GM20431 (cell line): Measurements from ENCODE around the gene TUBB.

Experiments
- in situ Hi-C: fragments of 300-500 bp; cut with MseI, MboI; formaldehyde crosslinking; loops from one replicate; pipeline ENCODE4 v1.15.0; 2020; ENCODE audit warnings: low sequenced_read_pairs; ENCODE audit not compliant: unreplicated experiment

TUBB gene

DNA sequence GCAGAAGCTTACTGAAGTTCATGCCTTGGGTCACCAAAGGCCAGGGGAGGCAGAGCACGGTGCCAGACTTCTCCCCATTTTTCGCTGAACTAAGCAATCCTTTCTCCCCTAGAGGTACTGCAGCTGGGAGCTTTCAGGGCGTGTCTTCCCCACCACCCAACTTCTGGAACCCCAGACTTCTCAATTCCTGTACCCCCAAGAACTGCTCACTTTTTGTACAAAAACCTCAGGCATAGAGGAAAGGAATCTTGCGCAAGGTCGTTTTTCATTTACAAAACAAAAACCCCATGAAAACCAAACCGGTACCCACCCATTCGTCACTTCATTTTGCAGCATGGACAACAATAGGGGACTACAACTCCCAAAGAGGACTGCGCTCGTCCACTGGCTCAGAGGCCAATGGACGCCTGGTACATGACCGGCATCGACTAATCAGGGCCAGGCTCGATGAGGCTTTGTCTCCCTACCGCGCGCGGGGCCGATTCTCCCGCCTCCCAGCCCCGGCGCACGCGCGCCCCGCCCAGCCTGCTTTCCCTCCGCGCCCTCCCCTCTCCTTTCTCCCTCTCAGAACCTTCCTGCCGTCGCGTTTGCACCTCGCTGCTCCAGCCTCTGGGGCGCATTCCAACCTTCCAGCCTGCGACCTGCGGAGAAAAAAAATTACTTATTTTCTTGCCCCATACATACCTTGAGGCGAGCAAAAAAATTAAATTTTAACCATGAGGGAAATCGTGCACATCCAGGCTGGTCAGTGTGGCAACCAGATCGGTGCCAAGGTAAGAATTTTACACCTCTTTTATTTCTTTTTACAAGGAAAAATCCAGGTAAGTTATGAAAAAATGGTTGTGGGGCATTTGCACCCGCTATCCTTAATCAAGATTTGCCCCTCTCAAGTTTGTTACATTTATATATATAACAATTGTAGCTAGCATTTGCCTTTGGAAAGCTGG is at the start of gene TUBB:
TUBB (plus strand) TSS at position 562 of the 947 bp plus-strand sequence; CDS start at position 717, 155 bp downstream.
- in situ Hi-C loops, result no loop called here

DNA sequence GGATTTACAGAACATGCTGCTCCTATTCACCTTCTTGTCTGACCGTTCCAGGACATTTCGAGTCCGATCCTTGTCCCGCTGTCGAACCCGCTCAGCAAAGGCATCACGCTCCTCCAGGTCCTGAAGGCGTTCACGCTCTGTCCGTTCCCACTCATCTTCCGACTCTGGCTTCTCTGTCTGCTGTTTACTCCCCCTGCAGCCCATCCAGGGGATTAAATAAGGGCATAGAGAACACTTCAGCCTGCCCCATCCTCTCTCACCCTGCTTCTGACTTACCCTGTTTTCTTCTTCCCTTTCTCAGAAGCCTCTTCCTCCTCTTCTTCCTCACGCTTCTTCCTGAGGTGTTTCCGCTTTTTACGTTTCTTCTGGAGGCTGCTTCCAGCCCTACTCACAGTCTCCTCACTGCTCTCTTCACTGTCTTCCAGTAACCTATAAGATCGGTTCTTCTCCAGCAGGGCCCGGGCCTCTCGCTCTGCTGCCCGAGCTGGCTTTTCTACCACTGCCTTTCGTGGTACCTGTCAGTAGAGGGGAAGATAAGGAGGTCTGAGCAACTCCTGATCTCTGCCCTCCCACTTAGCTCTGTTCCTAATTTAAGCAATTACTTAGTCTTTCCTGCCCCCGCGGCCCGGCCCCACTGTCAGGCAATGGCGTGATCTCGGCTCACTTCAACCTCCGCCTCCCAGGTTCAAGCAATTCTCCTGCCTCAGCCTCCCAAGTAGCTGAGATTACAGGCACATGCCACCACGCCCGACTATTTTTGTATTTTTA is 49.2 kb upstream of the TUBB start:
- in situ Hi-C loops, result no loop called here

DNA sequence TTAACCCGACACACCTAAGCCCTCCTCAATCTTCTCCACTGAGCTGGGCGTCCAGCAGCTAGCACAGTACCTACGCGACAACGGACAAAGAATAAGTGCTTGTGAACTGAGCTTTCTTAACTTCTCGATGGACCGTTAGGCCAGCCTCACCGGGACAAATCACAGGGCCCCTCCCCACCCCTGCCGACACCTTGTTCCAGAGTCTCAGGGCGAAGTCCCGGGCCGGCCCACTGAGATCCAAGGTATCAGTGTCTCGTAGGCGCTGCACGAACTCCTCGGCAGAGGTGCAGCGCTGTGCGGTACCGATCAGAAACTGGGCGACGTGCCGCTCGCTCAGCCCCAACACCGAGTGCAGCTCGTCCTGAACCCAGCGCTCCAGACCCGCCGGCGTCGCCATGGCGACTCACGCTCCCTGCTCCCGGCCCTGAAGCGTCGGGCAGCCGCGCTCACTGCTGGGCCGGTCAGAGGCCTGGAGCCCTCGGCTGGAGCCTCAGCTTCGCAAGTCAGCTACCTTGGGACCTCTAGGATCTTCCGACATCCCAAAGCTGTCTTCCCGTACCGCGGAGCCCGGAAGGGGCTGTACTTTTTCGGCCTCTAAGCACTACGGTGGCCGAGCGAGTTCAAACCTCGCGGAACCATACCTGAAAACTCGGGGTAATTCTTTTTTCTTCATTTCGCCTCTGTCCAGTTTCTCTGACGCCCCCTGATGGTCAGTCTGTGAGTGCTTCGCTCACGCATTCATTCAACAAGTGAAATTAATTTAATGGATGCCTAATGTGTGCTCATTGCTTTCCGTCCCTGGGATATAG is 47.5 kb upstream of the TUBB start, which contains the start of gene DHX16:
DHX16 (minus strand) TSS at position 562 of the 809 bp plus-strand sequence; CDS start at position 397, 165 bp downstream.
- in situ Hi-C loops, result no loop called here

DNA sequence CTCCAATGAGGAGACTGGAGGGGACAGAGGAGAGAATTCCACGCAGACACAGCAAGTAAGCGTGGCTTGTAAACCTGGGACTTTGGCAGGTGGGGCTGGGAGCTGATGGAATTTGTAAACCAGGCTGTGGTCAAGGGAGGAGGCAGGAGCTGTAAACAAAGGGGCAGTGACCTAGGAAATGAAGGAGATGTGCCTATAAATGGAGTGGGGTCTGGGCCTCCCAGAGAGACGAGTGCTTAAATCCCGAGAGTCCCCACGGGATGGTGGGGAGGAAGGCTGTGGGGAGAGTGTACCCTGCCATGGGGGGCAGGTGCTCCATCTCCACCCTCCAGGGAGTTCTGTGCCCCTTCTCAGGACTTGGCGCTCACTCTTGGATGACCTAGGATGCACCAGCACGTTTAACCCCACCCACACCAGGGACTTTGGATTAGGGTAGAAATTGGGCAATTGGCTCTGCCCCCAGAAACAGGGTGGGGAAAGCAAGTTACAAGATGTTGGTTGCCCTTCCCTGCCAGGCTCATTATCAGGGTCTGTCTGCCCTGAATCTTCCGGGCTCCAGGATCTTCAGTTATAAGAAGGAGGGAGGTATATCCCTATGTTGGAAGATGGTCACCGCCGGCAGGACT is 43.4 kb upstream of the TUBB start:
- in situ Hi-C loops, result loop anchor here (5.0 kb wide), 1 partner anchor 51 kb away; no protein-coding TSS in a partner anchor

DNA sequence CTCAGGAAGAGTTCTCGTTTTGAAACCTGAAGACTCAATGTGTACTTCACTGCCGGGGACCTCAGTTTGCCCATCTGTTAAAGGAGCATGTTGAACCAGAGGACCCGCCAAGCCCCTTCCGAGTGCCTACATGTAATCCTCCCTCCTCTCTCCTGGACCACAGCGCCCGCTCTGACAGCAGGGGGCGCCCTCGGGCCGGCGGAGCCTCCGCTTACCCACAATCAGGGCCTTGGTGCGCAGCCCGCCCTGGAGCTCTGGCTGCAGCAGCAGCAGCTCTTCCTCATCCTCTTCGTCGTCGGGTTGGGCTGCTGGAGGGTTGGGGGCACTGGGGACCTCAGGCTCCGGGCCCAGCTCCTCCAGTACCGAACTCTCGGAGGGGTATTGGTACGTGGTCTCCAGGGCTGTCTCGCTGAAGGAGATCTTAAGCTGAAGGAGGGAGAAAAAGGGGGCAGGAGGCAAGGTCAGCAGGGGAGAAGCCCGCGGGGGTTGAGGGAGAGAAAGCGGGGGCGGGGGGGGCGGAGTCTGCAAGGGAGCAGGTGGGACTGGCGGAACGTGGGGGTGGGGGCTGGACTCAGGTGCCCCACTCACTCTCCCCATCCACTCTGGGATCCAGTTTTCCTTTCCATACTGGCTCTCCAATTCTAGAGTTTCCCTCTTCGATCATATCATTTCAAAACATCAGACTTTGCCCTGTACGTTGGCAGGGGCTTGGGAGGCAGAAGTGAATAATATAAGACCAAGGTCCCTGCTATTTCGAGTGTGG is 41.0 kb upstream of the TUBB start:
- in situ Hi-C loops, result loop anchor here (5.0 kb wide), 1 partner anchor 48 kb away; no protein-coding TSS in a partner anchor

DNA sequence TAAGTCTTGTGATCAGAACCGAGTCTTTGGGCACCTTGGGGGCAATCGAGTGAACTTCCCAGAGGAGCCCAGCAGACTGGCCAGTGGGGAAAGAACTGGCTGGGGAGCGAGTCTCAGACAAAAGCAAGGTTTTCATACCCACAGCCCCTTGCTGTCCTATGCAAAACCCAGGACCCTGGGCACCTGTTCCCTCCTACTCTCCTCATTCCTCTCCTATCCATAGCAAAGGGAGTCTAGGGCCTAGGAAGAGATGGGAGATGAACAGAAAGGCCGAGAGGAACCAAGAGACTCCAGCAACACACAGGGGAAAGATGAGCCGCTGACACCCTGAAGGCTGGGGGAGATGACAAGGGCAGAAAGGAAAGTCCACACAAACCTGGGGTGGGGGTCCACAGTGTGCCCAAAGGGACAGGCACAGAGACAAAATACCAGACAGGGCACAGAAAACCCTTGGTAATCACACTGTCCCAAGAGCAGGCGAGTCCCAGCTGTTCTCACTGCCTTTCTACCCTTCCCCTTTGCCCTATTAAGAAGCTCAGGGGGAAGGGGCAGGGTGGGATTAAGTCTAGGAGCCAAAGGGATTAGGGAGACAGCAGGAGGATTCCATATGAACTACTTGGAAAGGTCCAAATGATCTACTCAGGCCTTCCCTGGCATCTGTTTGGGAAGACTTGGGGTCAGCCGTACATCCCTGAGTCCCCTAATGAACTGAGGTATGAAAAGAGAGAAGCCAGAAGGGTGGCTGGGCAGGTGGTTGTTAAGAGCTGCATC is 40.2 kb upstream of the TUBB start:
- in situ Hi-C loops, result loop anchor here (5.0 kb wide), 1 partner anchor 47 kb away; no protein-coding TSS in a partner anchor

DNA sequence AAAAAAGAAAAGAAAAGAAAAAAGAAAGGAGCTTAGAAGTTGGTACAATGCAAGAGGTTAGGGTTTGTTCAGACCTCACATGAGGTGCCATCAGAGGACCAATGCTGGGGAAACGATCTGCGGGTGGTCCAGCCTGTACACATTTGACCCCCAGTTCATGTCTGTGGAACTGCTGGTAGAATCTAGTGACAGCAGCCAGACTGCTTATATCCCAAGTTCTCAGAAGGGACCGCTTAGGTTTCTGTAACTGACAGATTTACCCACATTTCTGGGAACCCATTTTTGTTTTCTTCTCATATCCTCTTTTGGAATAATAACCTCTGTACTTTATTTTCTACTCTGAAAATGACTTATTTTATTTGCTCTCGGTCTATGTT is 38.4 kb upstream of the TUBB start:
- in situ Hi-C loops, result no loop called here

DNA sequence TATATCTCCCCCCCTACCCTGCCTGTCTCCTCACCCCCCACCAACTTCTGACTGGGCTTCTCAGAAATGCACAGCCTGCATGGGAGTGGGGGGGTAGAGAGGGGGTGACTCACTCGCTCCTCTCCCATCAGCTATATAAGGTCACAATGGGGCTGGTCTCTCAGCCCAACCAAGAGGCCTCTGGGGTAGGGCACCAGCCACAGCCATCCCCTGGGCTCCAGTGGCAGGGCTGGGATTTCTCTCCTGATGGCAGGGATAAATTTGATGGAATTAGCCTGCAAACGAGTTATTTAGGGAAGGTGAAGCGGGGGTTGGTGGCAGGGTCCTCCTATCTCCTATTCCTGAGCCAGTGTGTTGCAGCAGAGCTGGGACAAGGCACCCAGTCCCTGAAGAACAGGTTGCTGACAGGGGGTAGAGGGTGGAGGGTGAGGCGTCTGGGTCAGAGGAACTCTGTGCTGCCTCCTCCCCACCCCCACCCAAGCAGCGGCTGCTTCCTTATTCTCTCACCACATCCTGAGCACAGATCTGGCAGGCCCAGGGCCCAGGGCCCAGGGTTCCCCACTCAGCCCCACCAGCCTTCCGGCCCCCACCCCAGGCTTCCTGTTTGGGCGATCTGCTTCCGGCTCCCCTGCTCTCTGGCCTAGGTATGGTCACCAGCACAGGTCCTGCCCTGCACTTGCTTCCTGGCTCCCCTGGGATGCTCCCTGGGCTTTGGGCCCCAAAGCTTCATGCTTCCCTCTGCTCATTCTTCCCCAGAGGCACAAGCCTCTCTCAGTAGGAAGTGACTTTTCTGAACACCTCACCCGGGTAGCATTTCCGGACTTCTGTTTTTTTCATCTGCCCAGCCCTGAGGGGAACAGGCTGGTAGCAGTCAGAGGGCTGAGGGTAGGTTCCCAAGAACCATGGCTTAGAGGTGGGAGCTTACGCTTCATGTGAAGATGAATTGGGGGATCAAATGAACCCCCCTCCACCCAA is 37.7 kb upstream of the TUBB start:
- in situ Hi-C loops, result no loop called here

DNA sequence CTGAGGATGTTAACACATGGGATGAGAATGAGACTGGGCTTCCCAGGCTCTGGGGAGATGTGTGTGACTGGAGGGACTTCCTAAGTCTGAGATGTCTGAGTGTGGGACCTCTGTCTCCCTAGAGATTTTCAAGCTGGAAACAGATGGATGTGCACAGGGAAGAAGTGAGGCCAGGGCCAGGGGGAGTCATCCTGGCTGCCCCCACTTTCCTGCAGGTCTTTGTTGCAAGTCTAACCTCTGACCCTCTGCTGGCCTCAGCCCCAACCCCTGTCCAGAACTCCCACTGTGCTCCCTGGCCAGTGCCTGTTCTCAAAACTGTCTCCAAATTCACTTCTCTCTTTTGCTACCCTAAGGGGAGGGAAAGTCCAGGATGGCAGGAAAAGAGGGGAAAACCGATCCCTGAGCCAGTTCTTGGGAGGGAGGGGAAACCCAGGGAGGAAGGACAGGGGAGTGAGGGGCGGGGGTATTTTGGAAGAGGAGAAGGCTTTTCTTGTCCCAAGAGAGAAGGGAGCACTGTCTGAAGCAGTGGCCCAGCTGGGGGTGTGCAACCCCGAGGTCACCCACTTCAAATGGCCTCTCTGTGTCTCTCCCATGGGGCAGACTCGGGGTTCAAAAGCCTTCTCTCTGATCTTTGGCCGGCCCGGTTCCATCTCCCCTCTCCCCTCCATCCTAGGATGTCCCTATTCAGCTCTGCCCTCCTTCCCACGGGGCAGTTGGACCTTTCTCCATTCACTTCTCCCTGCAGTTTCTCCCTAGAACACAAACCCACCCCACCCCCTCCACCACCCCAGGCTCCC is 36.8 kb upstream of the TUBB start:
- in situ Hi-C loops, result no loop called here

DNA sequence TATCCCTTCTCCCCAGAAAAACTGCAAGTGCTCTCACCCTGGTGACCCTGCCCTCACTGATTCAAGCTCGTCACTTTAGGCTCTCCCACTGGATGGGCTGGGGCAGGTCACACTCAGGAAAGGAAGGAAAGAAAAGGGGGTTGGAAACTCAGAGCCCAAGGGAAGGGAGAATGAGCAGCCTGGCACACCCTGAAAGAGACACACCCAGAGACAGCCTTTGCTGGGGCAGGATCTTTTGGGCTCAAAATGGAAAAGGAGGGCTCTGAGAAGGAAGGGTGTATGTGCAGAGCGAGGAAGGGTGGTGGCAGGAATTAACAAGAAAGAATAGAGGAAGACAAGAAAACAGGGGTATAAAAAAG is 36.2 kb upstream of the TUBB start:
- in situ Hi-C loops, result no loop called here

DNA sequence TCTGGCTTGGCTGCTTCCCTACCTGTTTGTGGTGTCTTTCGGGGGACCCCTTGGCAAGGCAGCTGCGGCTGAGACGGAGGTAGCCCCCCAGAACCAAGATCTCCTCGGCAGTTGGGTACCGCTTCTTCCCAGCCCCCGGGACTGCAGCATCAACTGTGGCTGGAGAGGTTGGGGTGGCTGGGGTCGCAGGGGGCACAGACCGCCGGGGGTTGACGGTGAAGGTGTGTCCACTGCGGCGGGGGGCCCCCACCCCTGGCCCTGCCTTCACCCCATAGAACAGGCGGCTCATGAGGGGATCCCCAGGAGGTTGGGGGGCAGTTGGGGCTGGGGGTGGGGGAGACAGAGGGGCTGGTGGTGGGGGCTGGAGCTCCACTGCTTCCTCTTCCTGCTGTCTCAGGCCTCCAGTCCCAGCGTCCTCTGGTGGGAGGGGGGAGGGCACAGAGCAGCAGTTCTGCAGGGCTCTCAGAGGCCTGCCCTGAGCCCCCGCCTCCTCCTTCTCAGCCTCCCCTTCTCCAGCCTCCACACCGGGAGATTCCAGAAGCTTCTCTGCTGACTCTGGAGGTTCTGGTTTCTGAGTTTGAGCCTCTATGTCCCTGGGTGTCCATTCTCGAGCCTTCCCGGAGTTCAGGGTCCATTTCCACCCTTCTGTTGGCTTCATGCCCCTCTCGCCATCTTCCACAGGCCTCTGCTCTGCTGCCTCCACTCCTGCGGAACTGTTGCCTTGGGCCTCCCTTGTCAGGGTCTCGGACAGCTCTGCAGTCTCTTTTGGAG is 35.6 kb upstream of the TUBB start:
- in situ Hi-C loops, result no loop called here

DNA sequence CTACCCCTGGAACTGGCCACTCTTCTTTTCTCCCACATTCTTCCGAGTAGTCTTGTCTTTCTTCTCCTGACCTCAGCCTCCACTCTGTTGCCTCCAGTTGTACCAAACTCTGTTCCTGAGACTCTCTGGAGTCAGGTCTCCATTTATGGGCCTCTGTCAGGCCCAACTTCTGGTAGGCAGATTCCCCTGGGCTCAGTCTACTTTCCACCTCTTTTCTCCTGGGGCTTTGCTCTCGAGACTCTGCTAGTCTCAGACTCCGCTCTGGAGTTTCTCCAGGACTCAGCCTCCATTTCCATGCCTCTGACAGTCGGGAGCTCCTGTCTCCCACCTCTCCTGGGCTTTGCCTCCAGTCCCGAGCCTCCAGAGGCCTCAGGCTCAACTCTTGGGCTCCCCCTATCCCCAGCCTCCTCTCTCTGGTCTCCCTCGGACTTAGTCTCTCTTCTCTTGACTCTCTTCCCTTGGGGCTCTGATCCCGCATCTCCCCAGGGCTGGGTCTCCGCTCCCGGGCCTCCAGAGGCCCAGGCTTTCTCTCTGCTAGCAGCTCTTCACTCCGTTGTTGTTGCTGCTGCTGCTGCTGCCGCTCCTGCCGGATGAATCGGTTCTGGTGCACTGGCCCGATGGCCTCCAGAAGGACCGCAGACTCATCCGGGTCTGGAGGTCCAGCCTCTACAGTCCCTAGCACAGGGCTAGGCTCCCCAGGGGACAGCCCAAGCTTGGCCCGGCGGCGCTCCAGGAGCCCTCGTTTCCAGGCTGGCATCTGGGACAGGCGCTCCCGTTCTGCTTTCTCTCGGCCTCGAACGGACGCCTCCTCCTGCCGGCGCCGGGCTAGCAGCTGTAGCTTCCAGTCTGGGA is 34.8 kb upstream of the TUBB start:
- in situ Hi-C loops, result no loop called here

DNA sequence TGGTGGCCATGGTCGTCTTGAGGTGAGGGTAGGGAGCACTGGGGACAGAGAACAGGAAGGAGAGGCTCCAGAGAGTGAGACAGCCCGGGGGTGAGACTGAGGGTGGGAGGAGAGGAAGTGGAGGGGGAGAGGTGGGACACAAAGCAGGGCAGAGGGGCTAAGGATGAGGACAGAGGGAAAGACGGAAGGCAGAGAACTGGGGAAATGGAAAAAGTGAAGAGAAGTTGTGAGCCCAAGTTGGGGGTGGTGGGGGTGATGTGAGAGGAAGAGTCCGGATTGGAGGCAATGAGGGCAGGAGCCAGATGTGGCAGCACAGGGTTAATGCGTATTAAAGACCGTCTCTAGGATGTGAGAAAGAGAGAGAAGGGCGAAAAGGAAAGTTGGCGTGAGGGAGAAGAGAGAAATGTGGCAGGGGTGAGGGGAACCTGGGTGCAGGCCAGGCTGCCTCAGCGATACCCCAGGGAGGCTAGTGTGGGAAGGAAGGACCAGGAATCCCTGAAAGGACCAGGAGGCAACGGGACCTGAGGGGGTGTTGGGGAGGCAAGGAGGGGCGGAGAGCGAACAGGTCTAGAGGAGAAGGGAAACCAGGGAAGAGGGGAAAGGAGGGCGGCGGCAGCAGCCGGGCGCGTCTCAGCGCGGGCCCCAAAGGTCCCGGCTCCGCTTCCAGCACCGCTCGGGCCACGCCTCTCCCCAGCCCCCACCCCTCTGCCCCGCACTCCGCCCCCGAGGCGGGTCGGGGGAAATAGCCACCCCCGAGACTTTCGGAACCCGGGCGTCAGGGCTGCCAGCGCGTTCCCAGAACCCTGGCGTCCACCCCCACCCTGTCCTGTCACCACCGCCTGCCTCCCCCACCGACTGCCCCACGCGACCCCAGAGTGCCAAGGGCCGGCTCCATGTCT is 33.9 kb upstream of the TUBB start, which contains the start of gene PPP1R18:
PPP1R18 (minus strand) TSS at position 637 of the 899 bp plus-strand sequence; CDS start at position 10, 627 bp downstream.
- in situ Hi-C loops, result no loop called here
